K562 (cell line): ENCODE results near the gene NUP88. TPM values are rescaled to one million over a fixed set of nuclear protein-coding genes. Genes with fewer than 3 reads are reported as not detected.

ENCODE experiments used
- ATAC-seq: fragments of 200-7000 bp; cut with Tn5 transposase; 3 replicates; pipeline ENCODE4 v1.9.1; 2020; ENCODE audit warnings: moderate library complexity
- BruUV-seq: library from RNA; stranded (reverse); fragments of 400-500 nt; replicated peaks from 2 replicates; lab custom pipeline; 2021; lab: Mats Ljungman, UMichigan
- CTCF ChIA-PET: fragments of 300-600 bp; formaldehyde crosslinking; extraction: SDS; loops from one replicate; lab custom pipeline; 2021; ENCODE audit warnings: low intra/inter-chr PET ratio; lab: Yijun Ruan, JAX
- POLR2A ChIA-PET: fragments of 300-600, 350-650 bp; sonication (Branson Sonifier 250); formaldehyde crosslinking; extraction: SDS; loops from one replicate; lab custom pipeline; 2021; ENCODE audit warnings: antibody characterized with exemption, inconsistent platforms; lab: Yijun Ruan, JAX
- DNase-seq, 4 experiments: peaks; one replicate each; pipeline versions ENCODE4 v3.0.0 to v3.0.0-alpha.2; 2011 to 2018; ENCODE audit warnings: low spot score in 3 of 4, mixed read lengths in 3 of 4; ENCODE audit errors: extremely low read depth in 1 of 4
- FAIRE-seq: peaks from 2 replicates; lab custom pipeline; 2011; peaks lifted over from hg19 to GRCh38; lab: Jason Lieb, UNC
- H2AFZ ChIP-seq: 2 replicates; pipeline ENCODE4 v1.6.0; 2011; ENCODE audit warnings: low read depth, low read length, control low read depth, inconsistent platforms
- H3K27ac ChIP-seq: fragments of 200-600 bp; 3 replicates; pipeline ENCODE4 v1.8.0; 2011; ENCODE audit warnings: low read depth, mild to moderate bottlenecking, control low read depth, inconsistent platforms, low read length, moderate library complexity, mixed read lengths; ENCODE audit errors: extremely low read depth
- H3K27me3 ChIP-seq, 2 experiments: fragments of 300-600 bp in 1 of 2; 2 replicates in 1 of 2; 3 replicates in 1 of 2; pipeline versions ENCODE4 v1.6.0 to v1.8.0; 2011; ENCODE audit warnings: inconsistent platforms in 2 of 2, low read length in 2 of 2, mild to moderate bottlenecking in 1 of 2, mixed read lengths in 1 of 2, moderate library complexity in 1 of 2; ENCODE audit not compliant: control insufficient read depth in 2 of 2, insufficient read depth in 2 of 2
- H3K36me3 ChIP-seq: fragments of 300-600 bp; 3 replicates; pipeline ENCODE4 v1.8.0; 2011; ENCODE audit warnings: mild to moderate bottlenecking, low read length, inconsistent platforms; ENCODE audit not compliant: control insufficient read depth, insufficient read depth
- H3K4me1 ChIP-seq, 2 experiments: fragments of 200-600 bp in 1 of 2; replicated peaks in 1 of 2; 2 replicates in 1 of 2; 3 replicates in 1 of 2; pipeline versions ENCODE4 v1.5.1 to v1.8.0; 2011; ENCODE audit warnings: inconsistent platforms in 2 of 2, low read length in 2 of 2, mild to moderate bottlenecking in 1 of 2, mixed read lengths in 1 of 2, moderate library complexity in 1 of 2; ENCODE audit not compliant: control insufficient read depth in 2 of 2, insufficient read depth in 2 of 2
- H3K4me2 ChIP-seq: 2 replicates; pipeline ENCODE4 v1.6.1; 2011; ENCODE audit warnings: low read length, control low read depth, inconsistent platforms, mixed read lengths; ENCODE audit not compliant: insufficient read depth
- H3K4me3 ChIP-seq: fragments of 200-600 bp; sonication (generic), shearing (Covaris generic); 2 replicates; pipeline ENCODE4 v1.5.1; 2016; ENCODE audit warnings: control low read depth, inconsistent platforms
- H3K79me2 ChIP-seq: fragments of 200-600 bp; 3 replicates; pipeline ENCODE4 v1.8.0; 2011; ENCODE audit warnings: low read length, inconsistent platforms; ENCODE audit not compliant: control insufficient read depth, insufficient read depth
- H3K9ac ChIP-seq, 2 experiments: 2 replicates each; pipeline versions ENCODE4 v1.6.0 to v1.6.1; 2011; ENCODE audit warnings: low read depth in 2 of 2, low read length in 2 of 2, control low read depth in 1 of 2, inconsistent platforms in 1 of 2, mild to moderate bottlenecking in 1 of 2, mixed read lengths in 1 of 2; ENCODE audit not compliant: insufficient read depth in 1 of 2
- H3K9me1 ChIP-seq: one replicate; pipeline ENCODE4 v1.6.0; 2011; ENCODE audit warnings: inconsistent platforms, mild to moderate bottlenecking, low read length, moderate library complexity; ENCODE audit not compliant: control insufficient read depth, insufficient read depth
- H3K9me3 ChIP-seq: replicated peaks from 2 replicates; pipeline ENCODE4 v1.5.1; 2011; ENCODE audit warnings: low read depth, low read length, inconsistent platforms; ENCODE audit not compliant: control insufficient read depth, insufficient read depth
- H4K20me1 ChIP-seq: replicated peaks from 2 replicates; pipeline ENCODE4 v1.6.1; 2011; ENCODE audit warnings: low read length, inconsistent platforms, mixed read lengths; ENCODE audit not compliant: control insufficient read depth, insufficient read depth
- ARID3A ChIP-seq: IDR thresholded peaks from 2 replicates; pipeline ENCODE4 v1.6.1; 2012; ENCODE audit warnings: low read depth, low read length, improper control_type of control experiment, borderline replicate concordance
- BRF1 ChIP-seq: IDR thresholded peaks from 3 replicates; pipeline ENCODE4 v1.6.1; 2011; ENCODE audit warnings: borderline replicate concordance, mild to moderate bottlenecking; ENCODE audit not compliant: insufficient read length; ENCODE audit errors: extremely low read depth
- C11orf30 ChIP-seq: fragments of 450-650 bp; IDR thresholded peaks from 2 replicates; pipeline ENCODE4 v1.6.1; 2016; ENCODE audit warnings: low read depth, mild to moderate bottlenecking
- CBFB ChIP-seq: sonication (generic); formaldehyde crosslinking; IDR thresholded peaks from 2 replicates; pipeline ENCODE4 v1.4.0; 2020; ENCODE audit warnings: mild to moderate bottlenecking, missing genetic modification reagents
- DPF2 ChIP-seq: fragments of 450-650 bp; IDR thresholded peaks from 2 replicates; pipeline ENCODE4 v1.6.1; 2016
- FOSL1 ChIP-seq: fragments of 200-800 bp; sonication (Bioruptor generic); conservative IDR thresholded peaks from 2 replicates; pipeline ENCODE4 v1.6.1; 2016; ENCODE audit warnings: missing genetic modification characterization, missing compliant biosample characterization
- KDM5B ChIP-seq: fragments of 200-600 bp; sonication (generic); IDR thresholded peaks from 2 replicates; pipeline ENCODE4 v1.6.1; 2012; ENCODE audit warnings: low read depth, mild to moderate bottlenecking, moderate library complexity, low read length, control low read depth, inconsistent platforms; ENCODE audit not compliant: insufficient replicate concordance
- PYGO2 ChIP-seq: fragments of 450-650 bp; IDR thresholded peaks from 2 replicates; pipeline ENCODE4 v1.6.1; 2016; ENCODE audit warnings: mild to moderate bottlenecking, missing genetic modification characterization, moderate library complexity, missing compliant biosample characterization
- SMARCA4 ChIP-seq: fragments of 450-650 bp; IDR thresholded peaks from 2 replicates; pipeline ENCODE4 v1.6.1; 2016
- VEZF1 ChIP-seq: fragments of 200-800 bp; sonication (Bioruptor generic); IDR thresholded peaks from 2 replicates; pipeline ENCODE4 v1.6.1; 2017; ENCODE audit warnings: missing genetic modification characterization, missing compliant biosample characterization
- ZNF589 ChIP-seq: fragments of 200-800 bp; sonication (Bioruptor generic); IDR thresholded peaks from 2 replicates; pipeline ENCODE4 v1.6.1; 2016; ENCODE audit warnings: low read depth, missing genetic modification characterization, missing compliant biosample characterization
- WGBS: fragments of 100-300 bp; shearing (Covaris generic); methylation state at CpG from one replicate; pipeline ENCODE4 v1.1.6; 2016; ENCODE audit warnings: low coverage, mixed read lengths; ENCODE audit not compliant: insufficient coverage; ENCODE audit errors: missing lambda C conversion rate; 5-methylcytosine and 5-hydroxymethylcytosine counted together
- in situ Hi-C: fragments of 300-500 bp; cut with MboI; formaldehyde crosslinking; loops from 4 replicates; pipeline ENCODE4 v1.15.0; 2018; ENCODE audit warnings: inconsistent platforms, mixed read lengths
- intact Hi-C: fragments of 100-400 bp; cut with micrococcal nuclease; formaldehyde crosslinking; loops from 2 replicates; pipeline ENCODE4 v1.14.2; 2022
- polyA plus RNA-seq, 8 experiments: library from polyadenylated mRNA; depleted of rRNA in 4 of 8; stranded (reverse) in 5 of 8; unstranded in 3 of 8; fragments of >200 nt; fragmentation: Nextera tagmentation in 2 of 8; fragmentation: Illumina TruSeq in 1 of 8; extraction: Ambion mirVana in 2 of 8; extraction: Trizol in 1 of 8; gene quantifications; 2 replicates each; pipeline versions ENCODE4 v1.2.1 to v1.2.3, GENCODE V29; 2011 to 2014; ENCODE audit warnings: inconsistent platforms in 1 of 8, missing spikeins in 1 of 8
- total RNA-seq, 7 experiments: library from RNA; depleted of rRNA in 6 of 7; stranded (reverse); fragments of >200 nt in 6 of 7; fragmentation: Illumina TruSeq in 2 of 7; extraction: Trizol in 2 of 7; gene quantifications; 2 replicates each; pipeline versions ENCODE4 v1.2.1 to v1.2.3, GENCODE V29; 2011 to 2021; ENCODE audit warnings: low replicate concordance in 1 of 7

The NUP88 gene
- total and polyA plus RNA-seq, 9 of the 15 experiments (the other 6 are each of a cell fraction or from before 2014, with no cell fraction given), result 59.9 to 160 (median 119) TPM

- Histone ChIP-seq H3K9me1 (no peaks in the 10 kb centered on the region), H3K9me3 (no peaks in the 10 kb centered on the region), H3K4me1 (peaks cover 3 to 9% of the 10 kb centered on the region in 2 experiments; a peak in 3 of 5 replicates), H3K79me2 (peaks cover 77% of the 10 kb centered on the region), H3K4me2 (peak overlapping the region; percentile 41), H3K27ac (no peak overlapping the region), H4K20me1 (no peaks in the 10 kb centered on the region), H3K4me3 (no peak overlapping the region), H3K9ac (peak overlapping the region in 1 of 2 experiments; percentile 22; a peak in 1 of 4 replicates)
- in situ Hi-C loops (no loop called here), intact Hi-C loops (no loop called here)
- CTCF ChIA-PET, result no interaction called here
- POLR2A ChIA-PET, result interaction anchor here (1.4 to 1.8 kb wide), 3 partner anchors 12 to 26 kb away, joined by 3 to 5 read pairs (median 3); partner anchors contain the start of gene C1QBP
- DNase-seq, result no peak
- TSS peak; percentile 7 for BruUV-seq
- TF ChIP-seq PYGO2 (tag) (no peak), FOSL1 (tag) (0 out of 2 replicates have a peak, but pooled peaks have one; percentile 14)
- TF ChIP-seq, all 486 proteins: peak for 1
- Histone ChIP-seq H3K36me3 (peaks cover 56% of the 10 kb centered on the region), H3K27me3 (no peaks in the 10 kb centered on the region), H2AFZ (no peak overlapping the region)
- FAIRE-seq (no peak), ATAC-seq (no peak)
- WGBS, result 51% methylated on average over 2 of the region's 2 CpGs
These were observed 2.6 kb downstream of the NUP88 start for GRCh38 chr17:5416901-5417300.

- peaks cover 0 to 4% of the 10 kb centered on the region in 2 experiments; a peak in 3 of 5 replicates for H3K4me1 ChIP-seq
- CTCF ChIA-PET, result no interaction called here
- H3K4me2 ChIP-seq, result no peak overlapping the region
- no peak overlapping the region for H3K4me3 ChIP-seq
- no TSS peak for BruUV-seq
- H3K27ac ChIP-seq, result peak overlapping the region; percentile 54; the same call in 2 of the 3 replicates
- H3K27me3 ChIP-seq, result no peaks in the 10 kb centered on the region
- intact Hi-C loops, result no loop called here
- H3K9me1 ChIP-seq, result no peaks in the 10 kb centered on the region
- H3K9ac ChIP-seq, result no peak overlapping the region
- DNase-seq, result peak in 1 of 4 experiments; percentile 21
- no peaks in the 10 kb centered on the region for H4K20me1 ChIP-seq
- in situ Hi-C loops, result no loop called here
- H3K9me3 ChIP-seq, result no peaks in the 10 kb centered on the region
- POLR2A ChIA-PET, result interaction anchor here (4.1 kb wide), 1 partner anchor 10 kb away, joined by 12 read pairs; no protein-coding TSS in a partner anchor
- no peak overlapping the region for H2AFZ ChIP-seq
- peaks cover 76% of the 10 kb centered on the region for H3K36me3 ChIP-seq
- peaks cover 45% of the 10 kb centered on the region for H3K79me2 ChIP-seq
- no peak for FAIRE-seq
- peak; percentile 67 for ATAC-seq
- WGBS, result 49% methylated on average over 4 of the region's 4 CpGs
- TF ChIP-seq BRF1, result no peak
- TF ChIP-seq ARID3A, result no peak
- no peak for TF ChIP-seq CBFB (CRISPR knock-in tag)
- TF ChIP-seq FOSL1 (tag), result peak; percentile 97
- no peak for TF ChIP-seq VEZF1 (CRISPR knock-in tag)
- peak; percentile 64 for TF ChIP-seq DPF2
- TF ChIP-seq SMARCA4, result peak; percentile 60; the same call in 1 of the 2 replicates
- no peak for TF ChIP-seq KDM5B
- peak; percentile 64 for TF ChIP-seq C11orf30
- TF ChIP-seq ZNF589, result no peak
These were observed 5.8 kb downstream of the NUP88 start for GRCh38 chr17:5413682-5414081.
